Suppressor macrophage (primary cell): ENCODE data around the gene RAN.
A peak's percentile ranks its signal among the peaks of the same experiment; 100 is the strongest.
"Not testable (repeated sequence)": the region's sequence is repeated elsewhere in the genome, so short reads cannot be mapped to it uniquely, and the experiment has no call there.

ENCODE experiments used
- DNase-seq, 4 experiments: peaks; one replicate each; pipeline ENCODE4 v3.0.0-alpha.2; 2020 to 2022

Gene RAN

DNA sequence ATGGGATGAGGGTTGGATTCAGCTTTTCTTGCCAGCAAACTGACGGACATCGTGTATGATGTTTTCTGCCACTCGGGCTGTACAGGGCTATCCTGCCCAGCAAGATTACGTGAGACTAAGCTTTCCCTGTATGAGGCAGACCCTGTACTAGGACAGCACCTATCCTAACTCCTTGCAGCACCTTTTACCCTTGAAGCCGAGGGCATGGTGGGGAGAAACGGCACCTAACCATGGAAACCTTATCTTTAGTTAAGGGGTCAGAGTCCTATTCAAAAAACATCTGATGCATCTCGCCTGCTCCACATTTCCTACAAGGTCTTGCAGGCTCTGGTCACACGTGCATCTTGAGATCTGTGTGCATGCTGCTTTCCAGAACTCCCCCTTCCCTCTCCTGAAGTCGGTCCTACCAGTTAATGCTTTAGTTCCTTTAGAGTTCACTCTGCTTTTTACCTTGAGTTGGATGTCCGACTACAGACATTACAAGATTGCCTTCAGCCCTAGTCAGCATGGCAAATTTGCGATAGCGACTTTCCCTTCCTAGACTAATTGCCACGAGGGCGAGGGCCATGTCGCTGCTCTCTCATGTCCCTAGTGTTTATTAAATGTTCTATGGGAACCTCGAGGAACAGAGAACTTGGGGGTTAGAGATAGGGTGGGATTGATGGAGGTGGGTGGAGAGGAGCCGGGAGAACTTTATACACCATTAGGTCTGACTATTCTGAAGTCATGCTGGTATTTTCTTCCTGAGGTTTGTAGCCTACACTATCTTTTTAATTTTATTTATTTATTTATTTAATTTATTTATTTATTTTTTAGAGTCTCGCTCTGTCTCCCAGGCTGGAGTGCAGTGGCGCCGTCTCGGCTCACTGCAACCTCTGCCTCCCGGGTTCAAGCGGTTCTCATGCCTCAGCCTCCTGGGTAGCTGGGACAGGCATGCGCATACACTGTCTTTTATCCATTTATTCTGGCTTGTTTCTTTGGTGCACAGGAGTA lies 6.6 kb downstream of the RAN start:
- no peak for DNase-seq

DNA sequence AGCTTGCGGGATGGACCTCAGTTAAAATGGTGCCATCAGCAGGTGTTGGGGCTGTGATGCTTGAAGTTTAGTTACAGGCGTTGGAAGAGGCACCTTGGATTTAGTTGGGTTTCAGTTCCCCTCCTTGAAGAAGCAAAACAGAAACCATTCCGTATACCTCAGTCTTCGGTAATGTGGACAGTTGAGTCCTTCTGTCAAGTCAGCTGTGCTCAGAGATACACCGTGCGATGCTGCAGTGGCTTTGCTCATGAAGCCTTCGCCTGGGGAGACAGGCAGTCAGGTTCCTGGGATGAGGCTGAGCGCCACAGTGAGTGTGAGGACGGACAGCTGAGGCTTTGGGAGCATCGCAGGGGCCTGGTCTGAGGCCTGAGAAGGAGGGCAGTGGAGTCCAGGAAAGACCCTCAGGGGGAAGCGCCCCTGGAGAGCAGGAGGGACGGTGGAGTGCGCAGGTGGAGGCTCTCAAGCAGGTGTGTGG lies 7.4 kb downstream of the RAN start:
- DNase-seq = no peak

DNA sequence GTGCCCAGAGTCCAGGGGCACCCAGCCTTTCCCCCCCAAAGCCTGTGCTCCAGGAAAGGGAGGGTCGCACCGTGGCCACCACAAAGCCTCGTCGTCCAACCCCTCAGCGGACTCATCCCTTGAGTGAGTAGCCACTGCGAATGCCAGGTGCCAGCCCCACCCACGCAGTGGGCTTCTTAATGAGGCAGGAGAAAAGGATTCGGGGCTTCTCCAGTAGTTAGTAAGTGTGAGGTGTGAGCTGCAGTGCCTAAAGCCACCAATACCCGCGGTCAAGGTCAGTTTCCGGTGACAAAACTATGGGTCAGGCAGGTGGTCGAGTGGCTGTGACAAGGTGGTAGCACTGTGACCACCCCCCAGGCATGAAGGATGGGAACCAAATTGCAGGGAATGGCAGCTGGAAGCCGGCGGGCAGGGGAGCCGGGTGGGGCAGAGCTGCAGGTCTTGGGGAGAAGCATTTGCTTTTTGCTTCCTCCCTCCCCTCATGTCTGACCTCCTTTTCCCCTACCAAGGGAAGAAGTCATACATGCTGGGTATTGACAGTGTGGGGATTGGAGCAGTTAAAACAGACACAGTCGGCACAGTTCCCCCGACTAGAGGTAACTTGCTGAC lies 8.0 kb downstream of the RAN start:
- DNase-seq = no peak

DNA sequence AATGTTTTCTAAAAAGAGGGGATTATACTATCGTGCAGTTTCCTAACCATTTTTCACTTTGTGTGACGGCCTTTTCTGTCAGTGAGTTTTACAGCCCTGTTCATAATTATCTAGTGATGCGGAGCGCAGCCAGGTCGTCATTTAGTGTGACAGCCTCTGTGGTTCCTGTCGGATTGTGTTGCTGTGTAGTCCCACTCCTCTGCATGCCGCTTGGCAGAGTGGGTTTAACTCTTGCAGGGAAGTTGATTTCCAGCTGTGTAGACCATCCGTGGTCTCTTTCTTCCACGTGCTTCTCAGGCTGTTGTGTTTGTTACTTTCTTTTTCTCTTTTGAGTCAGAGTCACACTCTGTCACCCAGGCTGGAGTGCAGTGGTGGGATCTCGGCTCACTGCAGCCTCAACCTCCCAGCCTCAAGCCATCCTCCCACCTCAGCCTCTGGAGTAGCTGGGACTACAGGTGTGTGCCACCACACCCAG lies 8.6 kb downstream of the RAN start:
- no peak for DNase-seq

DNA sequence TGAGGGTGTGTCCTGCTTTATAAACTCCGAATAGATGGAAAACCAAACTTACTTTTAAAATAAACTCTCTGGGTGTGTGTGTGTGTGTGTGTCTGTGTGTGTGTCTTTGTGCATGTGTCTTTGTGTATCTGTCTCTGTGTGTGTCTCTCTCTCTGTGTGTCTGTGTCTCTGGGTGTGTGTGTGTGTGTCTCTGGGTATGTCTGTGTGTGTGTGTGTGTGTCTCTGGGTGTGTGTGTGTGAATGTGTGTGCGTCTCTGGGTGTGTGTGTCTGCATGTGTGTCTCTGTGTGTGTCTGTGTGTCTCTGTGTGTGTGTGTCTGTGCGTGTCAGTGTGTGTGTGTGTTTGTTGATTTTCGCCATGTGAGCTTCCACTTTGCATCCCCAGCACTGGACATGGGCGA lies 9.2 kb downstream of the RAN start:
- DNase-seq = no peak

DNA sequence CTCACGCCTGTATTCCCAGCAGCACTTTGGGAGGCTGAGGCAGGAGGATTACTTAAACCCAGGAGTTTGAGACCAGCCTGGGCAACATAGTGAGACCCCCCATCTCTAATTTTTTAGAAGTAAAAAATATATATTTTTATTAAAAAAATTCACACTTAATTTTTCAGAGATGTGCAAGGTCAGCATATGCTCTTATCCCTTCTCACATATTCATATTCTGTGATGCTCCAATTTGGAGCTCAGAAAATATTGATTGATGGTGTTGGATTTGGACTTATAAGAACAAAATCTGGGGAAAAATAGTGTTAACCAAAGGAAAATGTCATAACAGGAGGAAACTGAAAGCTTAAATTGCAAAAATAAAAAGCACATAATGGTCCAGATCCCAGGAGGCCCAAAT lies 9.7 kb downstream of the RAN start:
- DNase-seq = no peak

DNA sequence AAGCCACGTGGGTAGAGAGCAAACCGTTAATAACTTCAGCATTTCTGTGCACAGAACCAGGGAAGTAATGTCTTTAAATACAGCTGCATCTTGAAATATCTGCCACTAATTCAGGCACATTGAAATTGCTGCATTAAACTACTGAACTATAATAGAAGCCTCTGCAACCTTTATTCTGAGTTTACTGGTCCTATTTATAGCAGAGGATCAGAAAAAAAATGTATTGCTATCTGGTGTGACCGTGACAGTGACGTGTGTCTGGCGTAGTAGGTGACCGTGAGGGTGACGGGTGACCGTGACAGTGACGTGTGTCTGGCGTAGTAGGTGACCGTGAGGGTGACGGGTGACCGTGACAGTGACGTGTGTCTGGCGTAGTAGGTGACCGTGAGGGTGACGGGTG lies 15.3 kb downstream of the RAN start:
- DNase-seq = not testable (repeated sequence)

DNA sequence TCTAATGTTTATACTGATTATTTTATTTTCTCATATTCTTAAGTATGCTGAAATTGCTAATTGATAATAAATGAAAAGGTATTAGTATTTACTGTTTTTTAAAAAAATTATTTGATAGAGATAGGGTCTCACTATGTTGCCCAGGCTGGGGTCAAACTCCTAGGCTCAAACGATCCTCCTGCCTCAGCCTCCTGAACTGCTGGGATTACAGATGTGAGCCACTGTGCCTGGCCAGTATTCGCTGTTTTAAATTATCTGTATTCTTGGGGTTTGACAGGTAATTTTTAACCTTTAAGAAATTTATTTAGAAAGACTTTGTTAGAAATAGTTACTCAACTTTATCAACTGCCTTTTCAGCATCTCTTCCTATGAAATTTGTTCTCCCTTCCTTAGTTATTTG lies 32.2 kb downstream of the RAN start:
- no peak for DNase-seq

DNA sequence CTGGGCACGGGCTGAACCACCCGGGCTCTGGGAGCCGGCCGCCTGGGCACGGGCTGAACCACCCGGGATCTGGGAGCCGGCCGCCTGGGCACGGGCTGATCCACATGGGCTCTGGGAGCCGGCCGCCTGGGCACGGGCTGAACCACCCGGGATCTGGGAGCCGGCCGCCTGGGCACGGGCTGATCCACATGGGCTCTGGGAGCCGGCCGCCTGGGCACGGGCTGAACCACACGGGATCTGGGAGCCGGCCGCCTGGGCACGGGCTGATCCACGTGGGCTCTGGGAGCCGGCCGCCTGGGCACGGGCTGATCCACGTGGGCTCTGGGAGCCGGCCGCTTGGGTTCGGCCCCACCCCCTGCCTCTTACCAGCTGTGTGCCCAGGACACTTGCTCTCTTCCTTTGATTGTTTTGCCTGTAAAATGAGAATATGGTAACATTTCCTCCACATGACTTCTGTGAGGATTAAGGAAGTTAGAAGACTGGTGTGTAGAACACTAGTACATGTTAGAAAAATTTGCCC lies 33.1 kb downstream of the RAN start:
- not testable (repeated sequence) for DNase-seq

DNA sequence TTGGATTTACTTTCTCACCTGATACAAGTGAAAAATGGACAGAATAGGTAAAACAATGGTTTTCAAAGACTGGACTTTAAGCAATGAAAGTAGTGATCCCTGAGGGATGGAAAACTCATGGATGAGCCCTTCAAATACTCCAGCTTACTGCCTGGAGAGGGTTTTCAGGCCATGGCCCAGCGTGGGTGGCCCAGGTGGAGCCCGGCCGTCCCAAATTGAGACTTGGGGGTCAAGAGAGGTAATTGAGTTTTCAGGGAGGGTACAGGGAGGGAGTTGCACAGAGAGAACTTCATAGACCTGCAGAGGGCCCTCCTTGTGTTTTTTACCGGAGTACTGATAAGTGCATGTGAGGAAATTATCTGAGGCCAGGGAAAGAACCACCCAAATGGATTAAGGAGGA lies 37.2 kb downstream of the RAN start:
- no peak for DNase-seq

DNA sequence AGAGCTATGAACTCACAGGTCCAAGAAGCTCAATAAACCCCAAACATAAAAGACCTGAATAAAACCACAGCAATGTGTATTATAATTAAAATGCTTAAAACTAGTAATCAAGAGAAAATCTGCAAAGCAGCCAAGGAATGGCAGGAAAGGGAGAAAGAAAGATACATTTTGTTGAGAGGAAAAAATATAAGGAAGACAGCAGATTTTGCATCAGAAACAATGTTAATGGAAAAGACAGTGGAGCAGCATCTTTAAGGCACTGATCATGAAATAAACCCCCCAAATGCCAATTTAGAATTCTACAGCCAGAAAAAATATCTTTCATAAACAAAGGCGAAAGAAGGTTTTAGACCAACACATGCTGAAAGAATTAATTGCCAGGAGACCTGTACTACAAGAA lies 39.3 kb downstream of the RAN start:
- DNase-seq = no peak

DNA sequence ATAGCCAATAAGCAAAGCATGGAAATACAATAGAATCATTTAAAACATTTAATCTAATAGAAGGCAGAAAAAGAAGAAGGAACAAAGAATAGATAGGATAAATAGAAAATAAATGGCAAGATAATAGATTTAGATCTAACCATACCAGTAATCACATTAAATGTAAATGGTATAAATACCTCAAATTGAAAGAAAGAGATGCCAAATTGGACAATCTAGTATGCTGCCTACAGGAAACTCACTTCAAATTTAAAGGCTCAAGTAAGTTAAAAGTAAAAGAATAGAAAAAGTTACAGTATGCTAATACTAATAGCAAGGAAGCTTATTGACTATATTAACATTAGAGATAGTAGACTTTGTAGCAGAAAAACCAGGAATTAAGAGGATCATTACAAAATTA lies 40.1 kb downstream of the RAN start:
- no peak for DNase-seq

DNA sequence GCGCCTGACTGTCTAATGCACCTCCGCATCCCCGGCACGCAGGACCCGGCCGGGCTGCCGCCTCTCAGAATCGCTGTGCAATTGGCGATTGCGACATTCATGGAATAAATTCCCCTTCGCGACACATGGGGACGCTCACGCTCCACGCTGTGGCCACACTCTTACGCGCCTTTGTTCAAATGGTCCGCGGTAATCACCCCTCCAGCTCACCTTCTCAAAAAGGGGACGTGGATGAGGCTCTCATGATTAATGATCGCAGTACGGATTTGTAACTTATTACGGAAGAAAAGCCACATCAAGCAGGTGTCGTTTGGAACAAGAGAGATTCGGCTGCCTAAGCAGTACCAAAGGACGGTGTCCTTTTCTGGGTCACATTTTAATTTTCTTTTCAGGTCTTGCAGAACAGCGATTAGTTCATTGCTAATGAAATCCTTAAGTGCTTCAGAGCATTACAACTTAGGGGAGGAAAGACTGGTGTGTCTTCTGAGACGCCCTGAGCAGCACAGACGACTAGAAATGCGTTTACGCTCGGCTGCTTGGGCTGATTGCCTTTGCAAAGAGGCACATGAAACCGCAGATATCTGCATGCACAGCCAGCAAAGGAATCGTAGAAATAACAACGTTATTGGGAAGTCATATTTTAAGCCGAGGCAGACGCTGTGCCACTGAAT lies 44.5 kb downstream of the RAN start:
- DNase-seq = peak; percentile 72 to 88 (median 78)

DNA sequence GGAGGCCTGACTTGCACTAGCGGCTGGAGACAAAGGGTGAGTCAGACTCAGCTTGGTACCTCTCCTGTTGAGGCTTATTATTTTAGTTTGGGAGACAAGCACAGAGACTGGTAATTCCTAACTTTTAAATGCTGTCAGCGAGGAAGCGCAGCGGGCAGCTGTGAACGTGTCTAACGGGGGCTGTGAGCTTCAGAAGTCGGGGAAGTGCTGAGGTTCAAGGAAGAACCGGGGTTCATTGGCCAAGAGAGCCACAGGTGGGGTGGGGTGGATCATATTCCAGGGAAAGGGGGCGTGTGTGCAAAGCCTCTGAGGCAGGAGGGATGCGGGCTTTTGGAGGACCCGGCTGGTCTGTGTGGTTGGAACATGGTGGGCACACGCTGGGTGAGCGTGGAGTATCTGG lies 45.7 kb downstream of the RAN start:
- no peak for DNase-seq

DNA sequence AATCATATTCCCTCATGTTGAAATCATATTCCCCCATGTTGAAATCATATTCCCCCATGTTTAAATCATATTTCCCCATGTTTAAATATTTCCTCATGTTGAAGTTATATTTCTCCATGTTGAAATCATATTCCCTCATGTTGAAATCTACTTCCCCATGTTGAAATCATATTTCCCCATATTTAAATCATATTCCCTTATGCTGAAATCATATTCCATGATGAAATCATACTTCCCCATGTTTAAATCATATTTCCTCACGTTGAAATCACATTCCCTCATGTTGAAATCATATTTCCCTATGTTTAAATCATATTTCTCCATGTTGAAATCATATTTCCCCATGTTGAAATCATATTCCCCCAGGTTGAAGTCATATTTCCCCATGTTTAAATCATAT lies 47.2 kb downstream of the RAN start:
- peak in 2 of 4 experiments; percentile 43 to 63 for DNase-seq

DNA sequence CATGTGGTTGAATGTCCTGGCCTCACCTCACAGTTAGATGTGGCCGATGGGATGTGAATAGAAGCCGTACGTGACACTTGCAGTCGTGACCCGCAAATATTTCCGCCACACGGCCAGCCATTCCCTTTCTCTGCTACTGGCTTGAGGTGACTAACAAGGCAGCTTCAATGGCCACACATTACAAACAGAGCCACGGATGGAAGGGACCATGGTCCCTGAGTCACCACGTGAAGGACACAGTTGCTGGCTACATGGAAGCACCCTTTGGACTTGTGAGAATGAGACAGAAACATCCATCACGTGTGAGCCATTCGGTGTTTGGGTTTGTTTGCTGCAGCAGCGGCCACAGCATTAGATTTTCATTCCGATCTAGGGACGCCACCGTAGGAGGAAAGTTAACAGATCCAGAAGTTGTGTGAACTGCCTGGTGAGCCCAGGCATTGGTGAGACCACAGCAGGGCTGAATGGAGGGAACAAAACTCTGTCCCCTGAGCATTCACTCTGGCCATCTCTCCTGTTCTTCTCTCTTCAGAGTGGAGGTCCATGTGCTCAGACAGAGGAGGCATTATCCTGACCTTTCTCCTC lies 48.3 kb downstream of the RAN start:
- no peak for DNase-seq

DNA sequence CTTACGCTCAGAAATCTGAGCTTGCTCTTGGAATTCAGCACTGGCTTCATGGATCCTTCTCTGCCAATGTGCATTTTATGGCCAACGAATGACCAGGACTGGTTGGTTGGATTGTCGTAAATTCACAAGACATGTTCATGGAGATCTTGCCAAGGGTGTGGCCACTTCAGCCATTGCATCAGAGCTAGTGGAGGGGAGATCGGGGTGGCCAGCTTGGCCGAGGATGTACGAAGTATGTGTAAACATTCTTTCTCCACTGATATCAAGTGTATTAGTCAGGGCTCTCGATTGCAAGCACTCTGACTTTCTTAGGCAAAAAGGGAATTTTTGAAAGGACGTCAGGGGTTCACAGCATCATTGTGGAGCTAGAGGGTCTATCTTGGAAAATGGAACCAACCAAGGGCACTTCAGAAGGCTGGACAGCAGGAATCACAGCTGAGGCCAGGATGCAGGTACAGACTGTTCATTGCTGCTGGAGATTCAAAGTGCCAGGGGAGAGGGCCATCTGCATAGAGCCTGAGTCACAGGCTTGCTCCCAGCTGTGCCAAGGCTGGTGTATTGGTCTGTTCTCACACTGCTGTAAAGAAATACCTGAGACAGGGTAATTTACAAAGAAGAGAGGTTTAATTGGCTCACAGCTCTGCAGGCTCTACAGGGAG lies 49.0 kb downstream of the RAN start:
- DNase-seq = no peak

DNA sequence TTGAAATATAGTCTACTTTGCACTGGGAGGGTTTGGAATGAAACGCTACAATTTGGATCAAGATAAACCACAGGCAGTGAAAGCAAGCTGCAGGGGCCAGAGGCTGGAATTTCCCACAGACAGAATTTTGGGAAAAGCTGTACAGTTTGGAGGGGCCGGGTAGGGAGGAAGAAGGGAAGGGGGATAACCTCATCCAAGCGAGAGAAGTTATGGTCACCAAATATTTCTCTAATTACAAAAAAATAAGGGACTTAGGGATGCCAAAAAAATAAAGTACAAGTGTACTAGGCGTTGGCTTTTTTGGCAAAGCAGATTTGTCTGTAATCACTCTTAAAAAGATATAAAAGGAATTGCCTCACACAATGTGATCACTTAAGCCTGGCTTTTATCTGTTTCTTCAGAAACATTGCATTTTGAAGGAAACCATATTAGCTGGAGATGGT lies 50.7 kb downstream of the RAN start:
- DNase-seq = no peak

DNA sequence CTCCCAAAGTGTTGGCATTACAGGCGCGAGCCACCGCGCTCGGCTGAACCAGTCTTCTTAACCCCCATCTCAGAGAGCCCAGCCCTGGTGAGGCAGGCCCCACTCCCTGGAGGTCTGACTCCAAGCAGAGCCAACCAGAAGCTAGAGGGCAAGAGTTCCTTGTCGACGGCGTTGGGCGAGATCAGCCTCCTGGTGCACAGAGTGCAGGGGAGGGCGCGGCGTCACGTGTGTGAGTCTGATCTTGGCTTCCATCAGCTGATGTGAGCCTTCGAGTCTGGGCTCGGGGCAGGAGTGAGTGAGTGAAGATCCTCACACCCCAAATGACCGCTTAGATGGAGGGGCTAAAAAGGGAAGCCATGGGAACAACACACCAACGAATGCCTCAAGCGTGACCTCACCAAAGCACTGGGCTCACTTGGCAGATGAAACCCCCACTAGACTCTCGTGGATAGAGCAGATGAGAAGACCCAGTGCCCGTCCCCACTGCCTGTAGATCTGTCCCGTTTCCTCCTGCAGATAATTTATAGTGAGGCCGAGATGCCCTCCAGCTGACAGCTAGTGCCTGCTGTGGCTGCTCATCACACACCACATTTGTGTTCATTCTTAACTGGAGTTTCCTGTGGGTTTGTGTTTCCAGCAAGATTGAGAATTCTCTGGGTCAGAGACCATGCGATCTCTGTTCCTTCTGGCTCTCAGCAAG lies 53.2 kb downstream of the RAN start:
- DNase-seq = no peak

DNA sequence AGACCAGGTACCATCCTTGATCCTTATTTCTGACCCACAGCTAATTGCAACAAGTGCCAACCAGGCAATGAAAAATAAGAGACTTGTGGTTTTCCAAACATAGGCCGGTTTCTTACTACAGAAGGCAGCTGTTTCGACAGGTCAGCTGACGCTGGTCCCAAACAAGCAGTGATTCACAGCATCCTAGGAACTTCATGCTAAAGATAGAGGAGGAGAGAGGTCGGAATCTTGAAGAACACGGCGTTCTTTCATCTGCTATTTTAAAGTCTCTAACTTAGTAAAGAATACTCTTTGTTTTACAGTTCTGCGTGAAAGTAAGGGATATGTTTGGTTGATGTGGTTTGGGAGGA lies 53.8 kb downstream of the RAN start:
- no peak for DNase-seq
